SK-N-SH (cell line): ENCODE data around the gene OR7C2. TPM values are rescaled to one million over a fixed set of nuclear protein-coding genes. Genes with fewer than 3 reads are reported as not detected.
A peak's percentile ranks its signal among the peaks of the same experiment; 100 is the strongest.

Experiments
- CTCF ChIA-PET: fragments of 300-600, 350-600 bp; formaldehyde crosslinking; extraction: SDS; loops from one replicate; lab custom pipeline; 2021; lab: Yijun Ruan, JAX
- POLR2A ChIA-PET: fragments of 350-600 bp; sonication (Branson Sonifier 250); formaldehyde crosslinking; extraction: SDS; loops from one replicate; lab custom pipeline; 2020; ENCODE audit warnings: antibody characterized with exemption, inconsistent platforms; lab: Yijun Ruan, JAX
- DNase-seq: peaks from one replicate; pipeline ENCODE4 v3.0.0; 2012
- H2AFZ ChIP-seq: fragments of 200-600 bp; sonication (generic); 2 replicates; pipeline ENCODE4 v1.8.1; 2016; ENCODE audit warnings: antibody characterized with exemption, mild to moderate bottlenecking, low read depth
- H3F3A ChIP-seq: fragments of 200-600 bp; sonication (generic); replicated peaks from 2 replicates; pipeline ENCODE3; 2016; ENCODE audit warnings: antibody characterized with exemption, mild to moderate bottlenecking; ENCODE audit not compliant: insufficient read depth
- H3K27ac ChIP-seq, 2 experiments: fragments of 200-500 bp in 1 of 2; fragments of 200-600 bp in 1 of 2; sonication (Bioruptor generic) in 1 of 2; sonication (generic), shearing (Covaris generic) in 1 of 2; 2 replicates each; pipeline versions ENCODE4 v1.5.1 to v1.6.1; 2014 to 2016; ENCODE audit warnings: low read depth in 2 of 2, inconsistent platforms in 1 of 2, low read length in 1 of 2, mild to moderate bottlenecking in 1 of 2, mixed read lengths in 1 of 2
- H3K27me3 ChIP-seq: fragments of 200-600 bp; sonication (generic), shearing (Covaris generic); 2 replicates; pipeline ENCODE4 v1.6.1; 2016; ENCODE audit warnings: mixed run types; ENCODE audit not compliant: insufficient read depth
- H3K36me3 ChIP-seq, 2 experiments: fragments of 200-500 bp in 1 of 2; fragments of 200-600 bp in 1 of 2; sonication (Bioruptor generic) in 1 of 2; sonication (generic) in 1 of 2; replicated peaks in 1 of 2; 2 replicates each; pipeline versions ENCODE3 to v1.5.1; 2014 to 2016; ENCODE audit warnings: low read length in 1 of 2, mild to moderate bottlenecking in 1 of 2; ENCODE audit not compliant: insufficient read depth in 2 of 2, control insufficient read depth in 1 of 2
- H3K4me1 ChIP-seq, 2 experiments: fragments of 200-500 bp in 1 of 2; fragments of 200-600 bp in 1 of 2; sonication (Bioruptor generic) in 1 of 2; sonication (generic), shearing (Covaris generic) in 1 of 2; 2 replicates each; pipeline versions ENCODE4 v1.5.1 to v1.6.1; 2014 to 2016; ENCODE audit warnings: low read depth in 1 of 2, low read length in 1 of 2, mixed run types in 1 of 2; ENCODE audit not compliant: insufficient read depth in 2 of 2, control insufficient read depth in 1 of 2
- H3K4me2 ChIP-seq: fragments of 200-600 bp; sonication (generic), shearing (Covaris generic); 2 replicates; pipeline ENCODE4 v1.6.1; 2017; ENCODE audit warnings: mixed run types
- H3K4me3 ChIP-seq, 2 experiments: fragments of 200-500 bp in 1 of 2; fragments of 200-600 bp in 1 of 2; sonication (Bioruptor generic) in 1 of 2; sonication (generic), shearing (Covaris generic) in 1 of 2; 2 replicates each; pipeline versions ENCODE4 v1.5.1 to v1.8.1; 2014 to 2016; ENCODE audit warnings: low read depth in 2 of 2, inconsistent platforms in 1 of 2, low read length in 1 of 2, mild to moderate bottlenecking in 1 of 2, mixed read lengths in 1 of 2, moderate library complexity in 1 of 2
- H3K79me2 ChIP-seq: fragments of 200-600 bp; sonication (generic); 2 replicates; pipeline ENCODE4 v1.8.1; 2017; ENCODE audit warnings: mild to moderate bottlenecking; ENCODE audit not compliant: insufficient read depth
- H3K9ac ChIP-seq: fragments of 200-600 bp; sonication (generic); 2 replicates; pipeline ENCODE4 v1.6.1; 2017; ENCODE audit warnings: mixed run types
- H3K9me2 ChIP-seq: fragments of 200-600 bp; sonication (generic); 2 replicates; pipeline ENCODE4 v1.6.1; 2017; ENCODE audit warnings: mixed run types
- H3K9me3 ChIP-seq: fragments of 200-600 bp; sonication (generic); 2 replicates; pipeline ENCODE4 v1.6.1; 2017; ENCODE audit warnings: mixed run types, mild to moderate bottlenecking, moderate library complexity
- H4K20me1 ChIP-seq: fragments of 200-600 bp; sonication (generic); 2 replicates; pipeline ENCODE4 v1.6.1; 2017; ENCODE audit warnings: mild to moderate bottlenecking, mixed run types; ENCODE audit not compliant: insufficient read depth
- CHD2 ChIP-seq: fragments of 150-350 bp; IDR thresholded peaks from 2 replicates; pipeline ENCODE4 v1.6.1; 2018; ENCODE audit warnings: low read length; ENCODE audit not compliant: partially characterized antibody
- EP300 ChIP-seq, 2 experiments: IDR thresholded peaks; 2 replicates each; pipeline versions ENCODE4 v1.4.0 to v1.6.1; 2012; ENCODE audit warnings: borderline replicate concordance in 1 of 2, low read depth in 1 of 2, low read length in 1 of 2
- NFIC ChIP-seq: IDR thresholded peaks from 2 replicates; pipeline ENCODE4 v1.4.0; 2012; ENCODE audit warnings: borderline replicate concordance
- POLR2AphosphoS5 ChIP-seq: IDR thresholded peaks from 2 replicates; pipeline ENCODE4 v1.6.1; 2012; ENCODE audit warnings: low read depth, low read length
- REST ChIP-seq: IDR thresholded peaks from 2 replicates; pipeline ENCODE4 v1.6.1; 2012; ENCODE audit warnings: mild to moderate bottlenecking, low read depth, low read length, moderate library complexity
- TCF12 ChIP-seq: IDR thresholded peaks from 2 replicates; pipeline ENCODE4 v1.4.0; 2012
- WGBS: methylation state at CpG from one replicate; pipeline ENCODE4 v1.1.6; 2017; ENCODE audit warnings: low lambda C conversion rate; 5-methylcytosine and 5-hydroxymethylcytosine counted together
- polyA plus RNA-seq, 3 experiments: library from polyadenylated mRNA; depleted of rRNA; stranded (reverse); fragments of >200 nt; gene quantifications; 2 replicates each; pipeline ENCODE4 v1.2.3, GENCODE V29; 2012
- TF ChIP-seq, protein P1 (sequence below): IDR thresholded peaks from 2 replicates; pipeline ENCODE4; 2012
- TF ChIP-seq, protein P2 (sequence below): fragments of 200-600 bp; sonication (generic); IDR thresholded peaks from 2 replicates; pipeline ENCODE4 v1.6.1; 2017; ENCODE audit warnings: antibody characterized with exemption, mild to moderate bottlenecking, moderate library complexity
- TF ChIP-seq, protein P3 (sequence below): fragments of 150-350 bp; IDR thresholded peaks from 2 replicates; pipeline ENCODE4 v1.6.1; 2017; ENCODE audit warnings: antibody characterized with exemption, low read length, low read depth, borderline replicate concordance

OR7C2 gene
- polyA plus RNA-seq, 1 of the 3 experiments (the other 2 are of a cell fraction), result not detected

GRCh38 chr19:14978161-14978776 lies 37.0 kb downstream of the OR7C2 start (continued):
- TF ChIP-seq REST (no peak), EP300 (IDR thresholded peaks at IDR 0.05; ENCODE audit: borderline replicate concordance in 1 of 2, low read depth in 1 of 2, low read length in 1 of 2) (no peak), TCF12 (no peak)
- TF ChIP-seq, protein P1, sequence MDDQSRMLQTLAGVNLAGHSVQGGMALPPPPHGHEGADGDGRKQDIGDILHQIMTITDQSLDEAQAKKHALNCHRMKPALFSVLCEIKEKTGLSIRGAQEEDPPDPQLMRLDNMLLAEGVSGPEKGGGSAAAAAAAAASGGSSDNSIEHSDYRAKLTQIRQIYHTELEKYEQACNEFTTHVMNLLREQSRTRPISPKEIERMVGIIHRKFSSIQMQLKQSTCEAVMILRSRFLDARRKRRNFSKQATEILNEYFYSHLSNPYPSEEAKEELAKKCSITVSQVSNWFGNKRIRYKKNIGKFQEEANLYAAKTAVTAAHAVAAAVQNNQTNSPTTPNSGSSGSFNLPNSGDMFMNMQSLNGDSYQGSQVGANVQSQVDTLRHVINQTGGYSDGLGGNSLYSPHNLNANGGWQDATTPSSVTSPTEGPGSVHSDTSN, result no peak

GRCh38 chr19:14979476-14980255 lies 38.4 kb downstream of the OR7C2 start, which contains the start of gene SLC1A6:
Gene SLC1A6 (minus strand): TSS chr19:14979864. CDS start chr19:14972910, 6,954 bp downstream.
- no peak within 1 kb of the TSS for H3K4me2 ChIP-seq
- no peak within 1 kb of the TSS for H3K4me3 ChIP-seq
- CTCF ChIA-PET, result no interaction called here
- H3K9me2 ChIP-seq, result no peaks in the 10 kb centered on the region
- H3K27ac ChIP-seq, result no peak within 1 kb of the TSS
- peak; percentile 28 for DNase-seq
- POLR2A ChIA-PET, result no interaction called here
- no peaks in the 10 kb centered on the region for H4K20me1 ChIP-seq
- H3K4me1 ChIP-seq, result no peaks in the 10 kb centered on the region
- H2AFZ ChIP-seq, result no peak within 1 kb of the TSS
- no peaks in the 10 kb centered on the region for H3K79me2 ChIP-seq
- no peaks in the 10 kb centered on the region for H3K9me3 ChIP-seq
- H3K9ac ChIP-seq, result no peak within 1 kb of the TSS
- no peak for TF ChIP-seq REST
- TF ChIP-seq CHD2, result no peak
- TF ChIP-seq, protein P2, sequence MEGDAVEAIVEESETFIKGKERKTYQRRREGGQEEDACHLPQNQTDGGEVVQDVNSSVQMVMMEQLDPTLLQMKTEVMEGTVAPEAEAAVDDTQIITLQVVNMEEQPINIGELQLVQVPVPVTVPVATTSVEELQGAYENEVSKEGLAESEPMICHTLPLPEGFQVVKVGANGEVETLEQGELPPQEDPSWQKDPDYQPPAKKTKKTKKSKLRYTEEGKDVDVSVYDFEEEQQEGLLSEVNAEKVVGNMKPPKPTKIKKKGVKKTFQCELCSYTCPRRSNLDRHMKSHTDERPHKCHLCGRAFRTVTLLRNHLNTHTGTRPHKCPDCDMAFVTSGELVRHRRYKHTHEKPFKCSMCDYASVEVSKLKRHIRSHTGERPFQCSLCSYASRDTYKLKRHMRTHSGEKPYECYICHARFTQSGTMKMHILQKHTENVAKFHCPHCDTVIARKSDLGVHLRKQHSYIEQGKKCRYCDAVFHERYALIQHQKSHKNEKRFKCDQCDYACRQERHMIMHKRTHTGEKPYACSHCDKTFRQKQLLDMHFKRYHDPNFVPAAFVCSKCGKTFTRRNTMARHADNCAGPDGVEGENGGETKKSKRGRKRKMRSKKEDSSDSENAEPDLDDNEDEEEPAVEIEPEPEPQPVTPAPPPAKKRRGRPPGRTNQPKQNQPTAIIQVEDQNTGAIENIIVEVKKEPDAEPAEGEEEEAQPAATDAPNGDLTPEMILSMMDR, result no peak
- no peak for TF ChIP-seq POLR2AphosphoS5
- TF ChIP-seq, protein P3, sequence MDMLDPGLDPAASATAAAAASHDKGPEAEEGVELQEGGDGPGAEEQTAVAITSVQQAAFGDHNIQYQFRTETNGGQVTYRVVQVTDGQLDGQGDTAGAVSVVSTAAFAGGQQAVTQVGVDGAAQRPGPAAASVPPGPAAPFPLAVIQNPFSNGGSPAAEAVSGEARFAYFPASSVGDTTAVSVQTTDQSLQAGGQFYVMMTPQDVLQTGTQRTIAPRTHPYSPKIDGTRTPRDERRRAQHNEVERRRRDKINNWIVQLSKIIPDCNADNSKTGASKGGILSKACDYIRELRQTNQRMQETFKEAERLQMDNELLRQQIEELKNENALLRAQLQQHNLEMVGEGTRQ, result no peak
- TF ChIP-seq NFIC, result no peak
- TF ChIP-seq, all 33 proteins: peak for 0
- H3K36me3 ChIP-seq, result no peaks in the 10 kb centered on the region
- peaks cover 59% of the 10 kb centered on the region for H3K27me3 ChIP-seq
- 11% methylated on average over 16 of the region's 84 CpGs for WGBS
- no peaks in the 10 kb centered on the region for H3F3A ChIP-seq
